HepG2 (cell line): Measurements from ENCODE around the gene C3orf18. TPM values are rescaled to one million over a fixed set of nuclear protein-coding genes. Genes with fewer than 3 reads are reported as not detected.

Experiments
- ATAC-seq: fragments of 200-7000 bp; cut with Tn5 transposase; 3 replicates; pipeline ENCODE4 v1.9.1; 2020; ENCODE audit warnings: mild to moderate bottlenecking, moderate library complexity
- BruUV-seq: library from RNA; stranded (reverse); fragments of 400-500 nt; replicated peaks from 2 replicates; lab custom pipeline; 2021; lab: Mats Ljungman, UMichigan
- CTCF ChIA-PET: fragments of 300-600 bp; formaldehyde crosslinking; extraction: SDS; loops from one replicate; lab custom pipeline; 2021; ENCODE audit warnings: low total read pairs, inconsistent platforms, low intra/inter-chr PET ratio; lab: Yijun Ruan, JAX
- POLR2A ChIA-PET: fragments of 350-600 bp; sonication (Branson Sonifier 250); formaldehyde crosslinking; loops from one replicate; lab custom pipeline; 2020; ENCODE audit warnings: antibody characterized with exemption, inconsistent platforms; lab: Yijun Ruan, JAX
- DNase-seq: peaks from one replicate; pipeline ENCODE4 v3.0.0-alpha.2; 2015; ENCODE audit warnings: low spot score
- FAIRE-seq: peaks from 3 replicates; lab custom pipeline; 2011; peaks lifted over from hg19 to GRCh38; lab: Jason Lieb, UNC
- H2AFZ ChIP-seq: one replicate; pipeline ENCODE4 v1.6.1; 2011; ENCODE audit warnings: low read length, inconsistent platforms
- H3K27ac ChIP-seq: fragments of 300-600 bp; 3 replicates; pipeline ENCODE4 v1.8.0; 2011; ENCODE audit warnings: mixed run types, mild to moderate bottlenecking, mixed read lengths, low read length, inconsistent platforms; ENCODE audit not compliant: insufficient read depth; ENCODE audit errors: extremely low read length
- H3K27me3 ChIP-seq, 2 experiments: fragments of 200-600 bp in 1 of 2; 2 replicates in 1 of 2; 3 replicates in 1 of 2; pipeline versions ENCODE4 v1.6.0 to v1.8.0; 2011; ENCODE audit warnings: low read length in 2 of 2, mild to moderate bottlenecking in 2 of 2, moderate library complexity in 2 of 2, inconsistent platforms in 1 of 2; ENCODE audit not compliant: insufficient read depth in 2 of 2, control insufficient read depth in 1 of 2
- H3K36me3 ChIP-seq, 2 experiments: fragments of 200-600 bp in 1 of 2; replicated peaks in 1 of 2; 2 replicates in 1 of 2; 3 replicates in 1 of 2; pipeline versions ENCODE4 v1.5.1 to v1.8.0; 2011; ENCODE audit warnings: low read length in 2 of 2, inconsistent platforms in 1 of 2; ENCODE audit not compliant: insufficient read depth in 2 of 2, control insufficient read depth in 1 of 2
- H3K4me1 ChIP-seq: 2 replicates; pipeline ENCODE4 v1.5.1; 2012; ENCODE audit warnings: low read length, inconsistent platforms; ENCODE audit not compliant: insufficient read depth
- H3K4me2 ChIP-seq: 2 replicates; pipeline ENCODE4 v1.6.0; 2011; ENCODE audit warnings: low read depth, low read length, inconsistent platforms
- H3K4me3 ChIP-seq, 3 experiments: fragments of 200-600 bp in 1 of 3; sonication (generic), shearing (Covaris generic) in 1 of 3; replicated peaks in 1 of 3; 2 replicates each; pipeline ENCODE4 v1.5.1; 2011 to 2016; ENCODE audit warnings: low read length in 3 of 3, inconsistent platforms in 2 of 3, low read depth in 2 of 3, mild to moderate bottlenecking in 2 of 3, control low read depth in 1 of 3, mixed read lengths in 1 of 3; ENCODE audit not compliant: insufficient read depth in 1 of 3
- H3K79me2 ChIP-seq: one replicate; pipeline ENCODE4 v1.6.1; 2011; ENCODE audit warnings: low read length, inconsistent platforms; ENCODE audit not compliant: insufficient read depth
- H3K9ac ChIP-seq: 2 replicates; pipeline ENCODE4 v1.6.0; 2011; ENCODE audit warnings: mild to moderate bottlenecking, low read depth, low read length, inconsistent platforms; ENCODE audit not compliant: insufficient read depth
- H3K9me3 ChIP-seq: 2 replicates; pipeline ENCODE4 v1.5.1; 2012; ENCODE audit warnings: mild to moderate bottlenecking, low read length
- H4K20me1 ChIP-seq: 2 replicates; pipeline ENCODE4 v1.6.0; 2011; ENCODE audit warnings: inconsistent platforms, mild to moderate bottlenecking, low read length, moderate library complexity; ENCODE audit not compliant: insufficient read depth
- BRCA1 ChIP-seq: sonication (generic); formaldehyde crosslinking; IDR thresholded peaks from 2 replicates; pipeline ENCODE4 v1.4.0; 2020; ENCODE audit warnings: missing genetic modification reagents
- EP300 ChIP-seq, 3 experiments: sonication (generic) in 1 of 3; formaldehyde crosslinking in 1 of 3; IDR thresholded peaks; 2 replicates each; pipeline versions ENCODE4 v1.5.1 to v1.6.1; 2011 to 2020; ENCODE audit warnings: low read depth in 2 of 3, low read length in 2 of 3, borderline replicate concordance in 1 of 3, improper control_type of control experiment in 1 of 3, mild to moderate bottlenecking in 1 of 3, missing genetic modification reagents in 1 of 3, moderate library complexity in 1 of 3
- MED8 ChIP-seq: sonication (generic); formaldehyde crosslinking; IDR thresholded peaks from 2 replicates; pipeline ENCODE4 v1.8.1; 2023; ENCODE audit warnings: mild to moderate bottlenecking, missing genetic modification reagents; ENCODE audit not compliant: insufficient replicate concordance
- MYPOP ChIP-seq: sonication (generic); formaldehyde crosslinking; IDR thresholded peaks from 2 replicates; pipeline ENCODE4 v1.8.1; 2023; ENCODE audit warnings: mild to moderate bottlenecking, moderate library complexity, missing genetic modification reagents
- NFE2L2 ChIP-seq: fragments of 150-350 bp; IDR thresholded peaks from 2 replicates; pipeline ENCODE4 v1.6.1; 2014; ENCODE audit warnings: low read length
- PCBP1 ChIP-seq: fragments of 200-400 bp; formaldehyde crosslinking; IDR thresholded peaks from 2 replicates; pipeline ENCODE4 v1.6.1; 2017; ENCODE audit warnings: mild to moderate bottlenecking, low read depth, low read length, borderline replicate concordance
- PLSCR1 ChIP-seq: sonication (generic); formaldehyde crosslinking; IDR thresholded peaks from 2 replicates; pipeline ENCODE4 v1.5.0; 2020; ENCODE audit warnings: missing genetic modification reagents, mild to moderate bottlenecking, borderline replicate concordance
- ZBTB37 ChIP-seq: sonication (generic); formaldehyde crosslinking; IDR thresholded peaks from 2 replicates; pipeline ENCODE4 v1.4.0; 2020; ENCODE audit warnings: mild to moderate bottlenecking, missing genetic modification reagents
- ZBTB43 ChIP-seq: sonication (generic); formaldehyde crosslinking; conservative IDR thresholded peaks from 2 replicates; pipeline ENCODE4 v1.4.0; 2020; ENCODE audit warnings: missing genetic modification reagents
- ZNF570 ChIP-seq: sonication (generic); formaldehyde crosslinking; IDR thresholded peaks from 2 replicates; pipeline ENCODE4 v1.4.0; 2020; ENCODE audit warnings: mild to moderate bottlenecking, missing genetic modification reagents, borderline replicate concordance
- ZNF746 ChIP-seq: sonication (generic); formaldehyde crosslinking; IDR thresholded peaks from 2 replicates; pipeline ENCODE4 v1.8.0; 2022; ENCODE audit warnings: mild to moderate bottlenecking, missing genetic modification reagents
- ZNF782 ChIP-seq: sonication (generic); formaldehyde crosslinking; IDR thresholded peaks from 2 replicates; pipeline ENCODE4 v1.4.0; 2020; ENCODE audit warnings: missing genetic modification reagents, mild to moderate bottlenecking, borderline replicate concordance
- ZNF816 ChIP-seq: sonication (generic); formaldehyde crosslinking; IDR thresholded peaks from 2 replicates; pipeline ENCODE4 v1.8.0; 2022; ENCODE audit warnings: missing genetic modification reagents, mild to moderate bottlenecking, borderline replicate concordance
- WGBS: methylation state at CpG from one replicate; pipeline ENCODE4 v1.1.6; 2017; ENCODE audit warnings: low lambda C conversion rate; 5-methylcytosine and 5-hydroxymethylcytosine counted together
- in situ Hi-C: cut with HindIII; loops from 2 replicates; pipeline ENCODE4 v1.10.0; 2017; ENCODE audit warnings: low pct_unique_long_range_greater_than_20kb; ENCODE audit not compliant: extremely low pct_ligation_motif_present
- intact Hi-C: fragments of 100-400 bp; cut with micrococcal nuclease; formaldehyde crosslinking; loops from one replicate; pipeline ENCODE4 v1.10.0; 2022; ENCODE audit not compliant: unreplicated experiment
- polyA plus RNA-seq, 8 experiments: library from polyadenylated mRNA; depleted of rRNA in 3 of 8; stranded (reverse) in 7 of 8; unstranded in 1 of 8; fragments of >200 nt; fragmentation: Illumina TruSeq in 4 of 8; extraction: Trizol in 4 of 8; gene quantifications; 2 replicates each; pipeline versions ENCODE4 v1.2.1 to v1.2.3, GENCODE V29; 2011 to 2016; ENCODE audit warnings: low read depth in 4 of 8, missing spikeins in 1 of 8, mixed read lengths in 1 of 8; ENCODE audit not compliant: insufficient read depth in 1 of 8
- total RNA-seq, 5 experiments: library from RNA; depleted of rRNA; stranded (reverse); fragments of >200 nt; fragmentation: Illumina TruSeq; extraction: Trizol; gene quantifications; 2 replicates each; pipeline ENCODE4 v1.2.3, GENCODE V29; 2016; ENCODE audit warnings: low read depth in 1 of 5

Gene C3orf18
- total and polyA plus RNA-seq, 2 of the 13 experiments (the other 11 are each of a cell fraction or from before 2014, with no cell fraction given): 1.6 to 4.8 TPM

- no TSS peak for BruUV-seq
- TF ChIP-seq MYPOP (CRISPR knock-in tag) (no peak), ZNF570 (CRISPR knock-in tag) (no peak), ZNF782 (no peak), ZNF816 (no peak), NFE2L2 (no peak)
- H3K79me2 ChIP-seq: no peaks in the 10 kb centered on the region
- in situ Hi-C loops: no loop called here
- H3K4me3 ChIP-seq: no peak overlapping the region
- no peak overlapping the region for H3K9ac ChIP-seq
- FAIRE-seq: no peak
- intact Hi-C loops: no loop called here
- no peaks in the 10 kb centered on the region for H3K4me1 ChIP-seq
- DNase-seq: no peak
- 32% methylated on average over 9 of the region's 9 CpGs for WGBS
- POLR2A ChIA-PET: no interaction called here
- no peak overlapping the region for H3K4me2 ChIP-seq
- H2AFZ ChIP-seq: no peak overlapping the region
- CTCF ChIA-PET: no interaction called here
- no peak overlapping the region for H3K27ac ChIP-seq
- no peak for ATAC-seq
- peaks cover 7 to 71% of the 10 kb centered on the region in 2 experiments; a peak in 4 of 5 replicates for H3K27me3 ChIP-seq
- H3K9me3 ChIP-seq: no peaks in the 10 kb centered on the region
- H3K36me3 ChIP-seq: no peaks in the 10 kb centered on the region
- H4K20me1 ChIP-seq: no peaks in the 10 kb centered on the region
Observed at GRCh38 chr3:50532062-50532705, 35.4 kb downstream of the C3orf18 start.

- CTCF ChIA-PET: no interaction called here
- ATAC-seq: no peak
- BruUV-seq: no TSS peak
- TF ChIP-seq ZBTB43 (CRISPR knock-in tag): no peak
- TF ChIP-seq EP300 (IDR thresholded peaks at IDR 0.05; ENCODE audit: low read depth in 2 of 2, low read length in 2 of 2): no peak
- TF ChIP-seq EP300 (CRISPR knock-in tag; IDR thresholded peaks at IDR 0.05; ENCODE audit: borderline replicate concordance): no peak
- TF ChIP-seq PLSCR1 (CRISPR knock-in tag): no peak
- no peak for TF ChIP-seq ZBTB37 (CRISPR knock-in tag)
- no peak for TF ChIP-seq PCBP1
- no peak for TF ChIP-seq BRCA1
- no peak for TF ChIP-seq ZNF746 (CRISPR knock-in tag)
- no peak for TF ChIP-seq MED8 (CRISPR knock-in tag)
Observed at GRCh38 chr3:50531201-50531600, 36.3 kb downstream of the C3orf18 start.

More at GRCh38 chr3:50531201-50531600, 36.3 kb downstream of the C3orf18 start:
- in situ Hi-C loops (no loop called here), intact Hi-C loops (no loop called here)
- DNase-seq (no peak), FAIRE-seq (no peak)
- peaks cover 7 to 63% of the 10 kb centered on the region in 2 experiments; a peak in 4 of 5 replicates for H3K27me3 ChIP-seq
- H2AFZ ChIP-seq: no peak overlapping the region
- no peak overlapping the region for H3K9ac ChIP-seq
- no peaks in the 10 kb centered on the region for H3K9me3 ChIP-seq
- H3K27ac ChIP-seq: no peak overlapping the region
- H3K4me2 ChIP-seq: no peak overlapping the region
- WGBS: 0% methylated on average over 3 of the region's 4 CpGs
- no peaks in the 10 kb centered on the region for H4K20me1 ChIP-seq
- H3K36me3 ChIP-seq: no peaks in the 10 kb centered on the region
- POLR2A ChIA-PET: no interaction called here
- H3K4me3 ChIP-seq: no peak overlapping the region
- no peaks in the 10 kb centered on the region for H3K4me1 ChIP-seq
- no peaks in the 10 kb centered on the region for H3K79me2 ChIP-seq
